Measurements from ENCODE around the gene PFDN4.

Gene PFDN4

GRCh38 chr20:54174457-54175175 is 33.3 kb upstream of the PFDN4 start:
- peak overlapping the region; percentile 30 for H3K4me3 ChIP-seq (replicated peaks; ENCODE audit: low read depth, low read length)
- TF ChIP-seq CTCF (IDR thresholded peaks at IDR 0.05; ENCODE audit: low read depth, low read length, missing control alignments), result no peak
- no peak for DNase-seq (ENCODE audit: extremely low read depth, low read depth)

- TF ChIP-seq CTCF (IDR thresholded peaks at IDR 0.05; ENCODE audit: low read depth, low read length, missing control alignments), result no peak
- DNase-seq (ENCODE audit: extremely low read depth, low read depth), result no peak
- no peak overlapping the region for H3K4me3 ChIP-seq (replicated peaks; ENCODE audit: low read depth, low read length)
Observed at GRCh38 chr20:54176610-54177009, 31.3 kb upstream of the PFDN4 start.

- no peak for TF ChIP-seq CTCF (IDR thresholded peaks at IDR 0.05; ENCODE audit: low read depth, low read length, missing control alignments)
- no peak overlapping the region for H3K4me3 ChIP-seq (replicated peaks; ENCODE audit: low read depth, low read length)
- no peak for DNase-seq (ENCODE audit: extremely low read depth, low read depth)
Observed at GRCh38 chr20:54177378-54177777, 30.5 kb upstream of the PFDN4 start.

- no peak for TF ChIP-seq CTCF (IDR thresholded peaks at IDR 0.05; ENCODE audit: low read depth, low read length, missing control alignments)
- no peak for DNase-seq (ENCODE audit: extremely low read depth, low read depth)
- no peak overlapping the region for H3K4me3 ChIP-seq (replicated peaks; ENCODE audit: low read depth, low read length)
Observed at GRCh38 chr20:54178256-54178655, 29.6 kb upstream of the PFDN4 start.

GRCh38 chr20:54179946-54180345 is 27.9 kb upstream of the PFDN4 start:
- H3K4me3 ChIP-seq (replicated peaks; ENCODE audit: low read depth, low read length), result no peak overlapping the region
- DNase-seq (ENCODE audit: extremely low read depth, low read depth), result no peak
- TF ChIP-seq CTCF (IDR thresholded peaks at IDR 0.05; ENCODE audit: low read depth, low read length, missing control alignments), result no peak

GRCh38 chr20:54180931-54181330 is 27.0 kb upstream of the PFDN4 start:
- no peak overlapping the region for H3K4me3 ChIP-seq (replicated peaks; ENCODE audit: low read depth, low read length)
- no peak for DNase-seq (ENCODE audit: extremely low read depth, low read depth)
- no peak for TF ChIP-seq CTCF (IDR thresholded peaks at IDR 0.05; ENCODE audit: low read depth, low read length, missing control alignments)

GRCh38 chr20:54184071-54184470 is 23.8 kb upstream of the PFDN4 start:
- no peak for TF ChIP-seq CTCF (IDR thresholded peaks at IDR 0.05; ENCODE audit: low read depth, low read length, missing control alignments)
- DNase-seq (ENCODE audit: extremely low read depth, low read depth), result no peak
- H3K4me3 ChIP-seq (replicated peaks; ENCODE audit: low read depth, low read length), result no peak overlapping the region

Data from HFF-Myc (cell line).